HEK293 (cell line): ENCODE results near the gene TAS2R3.
"Not testable (repeated sequence)": the region's sequence is repeated elsewhere in the genome, so short reads cannot be mapped to it uniquely, and the experiment has no call there.

ENCODE experiments used
- CTCF ChIA-PET: fragments of 350-600 bp; formaldehyde crosslinking; extraction: SDS; loops from one replicate; lab custom pipeline; 2021; ENCODE audit warnings: antibody characterized with exemption; lab: Yijun Ruan, JAX
- POLR2A ChIA-PET: fragments of 300-600 bp; formaldehyde crosslinking; extraction: SDS; loops from one replicate; lab custom pipeline; 2020; ENCODE audit warnings: antibody characterized with exemption, inconsistent platforms; lab: Yijun Ruan, JAX
- H3K27ac ChIP-seq: fragments of 200-500 bp; sonication (Bioruptor generic); 2 replicates; pipeline ENCODE4 v1.5.1; 2014; ENCODE audit warnings: low read depth, low read length, control low read depth, inconsistent platforms; ENCODE audit errors: extremely low read depth
- H3K36me3 ChIP-seq, 2 experiments: fragments of 200-500 bp in 1 of 2; sonication (Bioruptor generic) in 1 of 2; 1 replicate in 1 of 2; 2 replicates in 1 of 2; pipeline ENCODE4 v1.5.1; 2014 to 2017; ENCODE audit warnings: inconsistent platforms in 2 of 2, low read length in 2 of 2; ENCODE audit not compliant: control insufficient read depth in 2 of 2, insufficient read depth in 1 of 2
- H3K4me1 ChIP-seq: fragments of 200-500 bp; sonication (Bioruptor generic); 2 replicates; pipeline ENCODE4 v1.5.1; 2014; ENCODE audit warnings: mild to moderate bottlenecking, low read length, inconsistent platforms; ENCODE audit not compliant: control insufficient read depth, insufficient read depth
- H3K4me3 ChIP-seq: 2 replicates; pipeline ENCODE4 v1.5.1; 2011; ENCODE audit warnings: low read depth, mild to moderate bottlenecking, control low read depth, low read length, moderate library complexity
- H3K9me3 ChIP-seq: fragments of 200-500 bp; sonication (Bioruptor generic); 2 replicates; pipeline ENCODE4 v1.5.1; 2014; ENCODE audit warnings: low read depth, low read length, inconsistent platforms; ENCODE audit not compliant: control insufficient read depth, insufficient read depth
- GLIS1 ChIP-seq: fragments of 450-650 bp; formaldehyde crosslinking; IDR thresholded peaks from 2 replicates; pipeline ENCODE4 v1.5.1; 2016; ENCODE audit warnings: missing biosample characterization, missing genetic modification characterization
- ZBTB1 ChIP-seq: fragments of 450-650 bp; formaldehyde crosslinking; IDR thresholded peaks from 2 replicates; pipeline ENCODE4 v1.5.1; 2016; ENCODE audit warnings: missing biosample characterization, missing genetic modification characterization
- ZFHX2 ChIP-seq: fragments of 450-650 bp; formaldehyde crosslinking; conservative IDR thresholded peaks from 2 replicates; pipeline ENCODE4 v1.5.1; 2016; ENCODE audit warnings: missing biosample characterization, missing genetic modification characterization
- ZFP37 ChIP-seq: fragments of 450-650 bp; formaldehyde crosslinking; IDR thresholded peaks from 2 replicates; pipeline ENCODE4 v1.5.1; 2016; ENCODE audit warnings: missing biosample characterization, missing genetic modification characterization
- ZNF146 ChIP-seq: fragments of 450-650 bp; formaldehyde crosslinking; IDR thresholded peaks from 2 replicates; pipeline ENCODE4 v1.5.1; 2016; ENCODE audit warnings: missing biosample characterization, missing genetic modification characterization
- ZNF19 ChIP-seq: fragments of 450-650 bp; formaldehyde crosslinking; IDR thresholded peaks from 2 replicates; pipeline ENCODE4; 2016; ENCODE audit warnings: missing biosample characterization, missing genetic modification characterization, low read depth
- ZNF24 ChIP-seq: fragments of 450-650 bp; formaldehyde crosslinking; IDR thresholded peaks from 2 replicates; pipeline ENCODE4 v1.5.1; 2016; ENCODE audit warnings: missing biosample characterization, missing genetic modification characterization
- ZNF266 ChIP-seq: fragments of 450-650 bp; formaldehyde crosslinking; IDR thresholded peaks from 2 replicates; pipeline ENCODE4 v1.5.1; 2016; ENCODE audit warnings: missing biosample characterization, missing genetic modification characterization, low read depth
- ZNF280D ChIP-seq: fragments of 450-650 bp; formaldehyde crosslinking; IDR thresholded peaks from 2 replicates; pipeline ENCODE4 v1.5.1; 2016; ENCODE audit warnings: missing biosample characterization, missing genetic modification characterization
- ZNF433 ChIP-seq: fragments of 450-650 bp; formaldehyde crosslinking; IDR thresholded peaks from 2 replicates; pipeline ENCODE4 v1.5.1; 2016; ENCODE audit warnings: missing biosample characterization, missing genetic modification characterization, low read depth
- ZNF501 ChIP-seq: fragments of 450-650 bp; formaldehyde crosslinking; IDR thresholded peaks from 2 replicates; pipeline ENCODE4 v1.5.1; 2016; ENCODE audit warnings: missing biosample characterization, missing genetic modification characterization
- ZNF529 ChIP-seq: fragments of 450-650 bp; formaldehyde crosslinking; IDR thresholded peaks from 2 replicates; pipeline ENCODE4 v1.5.1; 2017; ENCODE audit warnings: missing genetic modification characterization, missing biosample characterization; ENCODE audit not compliant: insufficient replicate concordance
- ZNF580 ChIP-seq: fragments of 450-650 bp; formaldehyde crosslinking; IDR thresholded peaks from 2 replicates; pipeline ENCODE4 v1.5.1; 2016; ENCODE audit warnings: missing biosample characterization, missing genetic modification characterization
- ZNF654 ChIP-seq: fragments of 450-650 bp; formaldehyde crosslinking; IDR thresholded peaks from 2 replicates; pipeline ENCODE4 v1.5.1; 2016; ENCODE audit warnings: low read depth, missing biosample characterization, missing genetic modification characterization
- ZNF664 ChIP-seq: fragments of 450-650 bp; formaldehyde crosslinking; IDR thresholded peaks from 2 replicates; pipeline ENCODE4 v1.5.1; 2016; ENCODE audit warnings: missing biosample characterization, missing genetic modification characterization
- ZNF670 ChIP-seq: fragments of 450-650 bp; formaldehyde crosslinking; IDR thresholded peaks from 2 replicates; pipeline ENCODE4 v1.5.1; 2016; ENCODE audit warnings: missing biosample characterization, missing genetic modification characterization, low read depth
- ZNF677 ChIP-seq: fragments of 450-650 bp; IDR thresholded peaks from 2 replicates; pipeline ENCODE4 v1.5.0; 2018; ENCODE audit warnings: missing biosample characterization, mild to moderate bottlenecking, missing genetic modification characterization, moderate library complexity
- TF ChIP-seq, protein P1 (sequence below): fragments of 450-650 bp; formaldehyde crosslinking; IDR thresholded peaks from 2 replicates; pipeline ENCODE4 v1.5.1; 2016; ENCODE audit warnings: missing biosample characterization, missing genetic modification characterization

Gene TAS2R3

GRCh38 chr7:141752634-141753033, 11.3 kb upstream of the TAS2R3 start:
- POLR2A ChIA-PET, result no interaction called here

DNA sequence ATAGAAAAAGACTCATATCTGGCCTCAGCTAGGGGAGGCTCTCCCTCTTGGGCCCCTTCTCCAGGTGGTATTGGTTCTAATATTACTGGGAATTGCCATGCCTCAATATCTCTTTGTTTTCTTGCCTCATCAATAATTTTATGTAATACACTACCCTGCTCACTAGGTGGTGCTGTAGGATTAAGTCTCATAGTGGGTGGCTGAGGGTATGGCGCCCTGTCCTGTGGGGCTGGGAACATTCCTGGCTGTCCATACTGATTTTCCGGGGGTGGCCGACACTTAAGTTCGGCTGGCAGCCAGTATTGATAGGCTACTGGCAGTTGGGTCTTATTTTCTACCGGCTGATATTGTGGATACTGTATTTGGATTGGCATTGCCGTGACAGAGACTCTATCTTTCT, 9.0 kb upstream of the TAS2R3 start:
- Histone ChIP-seq H3K27ac (no peak overlapping the region), H3K36me3 (peaks cover 10 to 89% of the 10 kb centered on the region in 2 experiments; a peak in 2 of 3 replicates), H3K4me3 (no peak overlapping the region), H3K9me3 (no peaks in the 10 kb centered on the region), H3K4me1 (no peaks in the 10 kb centered on the region)
- ChIA-PET CTCF (interaction anchor here (0.6 to 2.2 kb wide), 4 partner anchors 13 to 100 kb away, joined by 3 to 9 read pairs (median 5); no protein-coding TSS in a partner anchor), POLR2A (no interaction called here)
- TF ChIP-seq ZFP37, result no peak
- peak; percentile 29; the same call in 1 of the 2 replicates for TF ChIP-seq ZNF654

More at GRCh38 chr7:141752634-141753033, 11.3 kb upstream of the TAS2R3 start:
- H3K27ac ChIP-seq, result no peak overlapping the region
- peaks cover 14 to 96% of the 10 kb centered on the region in 2 experiments for H3K36me3 ChIP-seq
- H3K4me1 ChIP-seq, result no peaks in the 10 kb centered on the region
- no peak for TF ChIP-seq GLIS1 (tag by site-specific recombination)
- 0 out of 2 replicates have a peak, but pooled peaks have one; percentile 6 for TF ChIP-seq ZNF654
- TF ChIP-seq ZNF24 (tag by site-specific recombination), result no peak
- CTCF ChIA-PET, result interaction anchor here (0.7 kb wide), 1 partner anchor 1486 kb away, joined by 3 read pairs; no protein-coding TSS in a partner anchor
- H3K4me3 ChIP-seq, result no peak overlapping the region
- no peaks in the 10 kb centered on the region for H3K9me3 ChIP-seq

GRCh38 chr7:141770083-141770583, 6.2 kb downstream of the TAS2R3 start:
- H3K9me3 ChIP-seq, H3K4me1 ChIP-seq, POLR2A ChIA-PET, H3K27ac ChIP-seq, H3K36me3 ChIP-seq, H3K4me3 ChIP-seq: not testable (repeated sequence)
- CTCF ChIA-PET, result interaction anchor here (0.7 to 2.8 kb wide), 2 partner anchors 16 to 816 kb away, joined by 3 to 10 read pairs; no protein-coding TSS in a partner anchor
- 0 out of 2 replicates have a peak, but pooled peaks have one; percentile 18 for TF ChIP-seq ZNF280D (tag by site-specific recombination)
- TF ChIP-seq ZNF146 (tag by site-specific recombination), result peak; percentile 91
- 0 out of 2 replicates have a peak, but pooled peaks have one; percentile 54 for TF ChIP-seq ZNF580 (tag by site-specific recombination)

DNA sequence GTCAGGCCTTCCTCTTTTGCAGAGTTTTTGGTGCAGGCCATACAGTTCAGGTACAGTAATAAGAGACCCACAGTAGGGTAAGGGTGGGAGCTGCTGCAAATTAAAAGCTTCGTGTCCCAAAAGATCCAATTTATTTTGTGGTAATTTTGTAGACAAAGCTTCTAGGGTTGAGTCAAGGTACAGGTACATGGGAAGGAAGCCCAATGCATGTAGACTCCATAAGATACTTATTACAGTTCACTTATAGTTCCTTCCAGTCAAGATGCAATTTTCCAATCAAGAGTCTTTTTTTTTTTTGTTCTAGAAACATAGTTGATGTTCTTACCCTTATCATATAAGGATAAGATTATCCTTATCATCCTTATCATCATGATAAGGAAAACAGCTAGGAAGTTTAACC, 12.5 kb downstream of the TAS2R3 start, which contains the start of gene TAS2R4:
Gene TAS2R4 (plus strand): TSS at position 301 of the 400 bp plus-strand sequence. CDS start 1,815 bp downstream, outside the sequence.
- no peak within 1 kb of the TSS for H3K27ac ChIP-seq
- H3K36me3 ChIP-seq, result peaks cover 0 to 24% of the 10 kb centered on the region in 2 experiments; a peak in 1 of 3 replicates
- POLR2A ChIA-PET, result no interaction called here
- no peaks in the 10 kb centered on the region for H3K4me1 ChIP-seq
- no peaks in the 10 kb centered on the region for H3K9me3 ChIP-seq
- H3K4me3 ChIP-seq, result no peak within 1 kb of the TSS
- CTCF ChIA-PET, result interaction anchor here (0.6 to 1.4 kb wide), 3 partner anchors 10 to 126 kb away, joined by 3 to 4 read pairs (median 3); no protein-coding TSS in a partner anchor
- no peak for TF ChIP-seq ZNF580 (tag by site-specific recombination)
- no peak for TF ChIP-seq ZNF501 (tag by site-specific recombination)
- TF ChIP-seq ZNF19 (tag by site-specific recombination), result no peak
- no peak for TF ChIP-seq ZNF433 (tag by site-specific recombination)
- no peak for TF ChIP-seq ZNF670 (tag by site-specific recombination)
- no peak for TF ChIP-seq ZNF266 (tag by site-specific recombination)
- no peak for TF ChIP-seq ZNF677 (tag by site-specific recombination)
- TF ChIP-seq, protein P1, sequence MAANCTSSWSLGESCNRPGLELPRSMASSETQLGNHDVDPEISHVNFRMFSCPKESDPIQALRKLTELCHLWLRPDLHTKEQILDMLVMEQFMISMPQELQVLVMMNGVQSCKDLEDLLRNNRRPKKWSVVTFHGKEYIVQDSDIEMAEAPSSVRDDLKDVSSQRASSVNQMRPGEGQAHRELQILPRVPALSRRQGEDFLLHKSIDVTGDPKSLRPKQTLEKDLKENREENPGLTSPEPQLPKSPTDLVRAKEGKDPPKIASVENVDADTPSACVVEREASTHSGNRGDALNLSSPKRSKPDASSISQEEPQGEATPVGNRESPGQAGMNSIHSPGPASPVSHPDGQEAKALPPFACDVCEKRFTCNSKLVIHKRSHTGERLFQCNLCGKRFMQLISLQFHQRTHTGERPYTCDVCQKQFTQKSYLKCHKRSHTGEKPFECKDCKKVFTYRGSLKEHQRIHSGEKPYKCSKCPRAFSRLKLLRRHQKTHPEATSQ (tag by site-specific recombination), result no peak
- no peak for TF ChIP-seq ZNF529 (tag by site-specific recombination)
- TF ChIP-seq ZNF664, result no peak
- no peak for TF ChIP-seq ZFHX2 (tag by site-specific recombination)
- TF ChIP-seq ZBTB1 (tag by site-specific recombination), result no peak
